Stimulated activated CD8-positive, alpha-beta memory T cell treated with anti-CD3 and anti-CD28 coated beads, Interleukin-12 subunit alpha, Interleukin-12 subunit beta, amount 100 ng/mL, for 24 hours (primary cell): ENCODE measurements around the gene SMURF2.
"Not testable (repeated sequence)": the region's sequence is repeated elsewhere in the genome, so short reads cannot be mapped to it uniquely, and the experiment has no call there.

Experiments
- DNase-seq: peaks from one replicate; pipeline ENCODE4 v3.0.0-alpha.2; 2020; ENCODE audit errors: extremely low read depth

The SMURF2 gene

GRCh38 chr17:64598672-64599071 is 63.4 kb downstream of the SMURF2 start:
- no peak for DNase-seq

DNA sequence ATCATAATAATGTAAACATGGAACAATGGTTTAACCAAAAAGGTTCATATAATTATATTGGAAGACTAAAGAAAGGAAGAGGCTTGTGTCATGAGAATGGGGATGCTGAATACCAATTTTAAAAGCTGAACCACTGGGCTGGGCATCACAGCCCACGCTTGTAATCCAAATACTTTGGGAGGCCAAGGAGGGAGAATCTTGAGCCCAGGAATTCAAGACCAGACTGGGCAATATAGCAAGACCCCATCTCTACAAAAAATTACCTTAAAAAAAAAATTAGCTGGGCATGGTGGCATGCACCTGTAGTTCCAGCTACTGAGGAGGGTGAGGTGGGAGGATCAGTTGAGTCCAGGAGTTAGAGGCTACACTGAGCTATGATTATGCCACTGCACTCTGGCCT is 65.1 kb downstream of the SMURF2 start:
- DNase-seq = no peak

- no peak for DNase-seq
Measured at GRCh38 chr17:64596439-64596838, 65.7 kb downstream of the SMURF2 start.

- no peak for DNase-seq
Measured at GRCh38 chr17:64591944-64592343, 70.2 kb downstream of the SMURF2 start.

DNA sequence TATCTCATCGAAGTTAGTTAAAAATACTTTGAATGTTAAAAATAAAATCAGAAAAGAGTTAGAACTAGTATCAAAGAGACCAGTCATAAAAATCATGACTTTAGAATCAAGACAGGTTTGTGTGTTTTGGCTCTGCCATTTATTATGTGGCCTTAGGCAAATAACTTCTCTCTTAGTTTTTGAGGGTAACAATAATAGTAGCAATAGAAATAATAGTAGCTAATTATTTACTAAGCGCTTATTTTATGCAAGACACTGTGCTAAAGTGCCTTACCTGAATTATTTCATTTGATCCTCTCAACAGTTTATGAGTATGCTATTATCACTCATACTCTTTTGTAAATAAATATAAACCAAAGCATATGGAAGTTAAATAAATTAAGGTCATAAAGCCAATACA is 77.0 kb downstream of the SMURF2 start:
- DNase-seq = no peak

GRCh38 chr17:64583038-64583437 is 79.1 kb downstream of the SMURF2 start:
- DNase-seq = no peak

- DNase-seq = no peak
Measured at GRCh38 chr17:64580384-64581315, 81.5 kb downstream of the SMURF2 start.

- DNase-seq = no peak
Measured at GRCh38 chr17:64579917-64580316, 82.2 kb downstream of the SMURF2 start.

DNA sequence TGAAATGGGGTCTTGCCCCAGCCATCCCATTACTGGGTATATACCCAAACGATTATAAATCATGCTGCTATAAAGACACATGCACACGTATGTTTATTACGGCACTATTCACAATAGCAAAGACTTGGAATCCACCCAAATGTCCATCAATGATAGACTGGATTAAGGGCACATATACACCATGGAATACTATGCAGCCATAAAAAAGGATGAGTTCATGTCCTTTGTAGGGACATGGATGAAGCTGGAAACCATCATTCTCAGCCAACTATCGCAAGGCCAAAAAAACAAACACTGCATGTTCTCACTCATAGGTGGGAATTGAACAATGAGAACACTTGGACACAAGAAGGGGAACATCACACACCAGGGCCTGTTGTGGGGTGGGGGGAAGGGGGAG is 85.1 kb downstream of the SMURF2 start:
- not testable (repeated sequence) for DNase-seq

DNA sequence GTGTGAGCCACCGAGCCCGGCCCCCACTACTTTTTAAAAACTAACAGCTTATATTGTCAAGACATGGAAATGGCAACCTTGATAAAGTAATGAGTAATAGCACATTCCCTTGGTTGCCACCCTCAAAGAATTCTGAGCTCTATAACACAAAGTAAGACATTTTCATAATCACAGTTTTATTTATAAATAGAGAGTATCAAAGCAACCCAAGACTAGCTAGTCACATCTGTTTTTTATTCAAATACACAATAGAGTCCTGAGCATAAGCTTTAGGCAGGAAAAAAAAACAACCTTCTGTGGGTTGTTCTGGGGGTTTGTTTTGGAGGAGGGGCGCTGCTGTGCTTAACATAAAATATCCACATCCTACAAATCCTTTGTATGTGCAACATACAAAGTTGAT is 86.7 kb downstream of the SMURF2 start:
- DNase-seq = no peak

DNA sequence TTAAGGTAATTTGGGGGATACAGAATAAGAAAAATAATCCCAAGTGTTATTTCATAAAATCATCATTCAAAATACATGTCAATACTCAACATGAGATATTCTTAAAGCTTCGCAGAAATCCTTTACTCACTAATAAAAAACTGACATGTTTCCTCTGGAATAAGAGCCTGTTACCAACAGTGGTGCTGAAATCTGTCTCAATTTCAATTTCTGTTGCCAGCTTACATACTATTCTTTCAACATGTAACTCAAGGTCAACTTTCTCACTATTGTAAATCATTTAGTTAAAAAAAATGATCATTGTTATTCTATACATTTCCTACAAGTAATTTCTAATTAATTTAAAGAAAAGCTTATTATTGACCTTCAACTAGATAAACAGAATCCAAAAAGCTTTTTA is 87.5 kb downstream of the SMURF2 start:
- DNase-seq = no peak

GRCh38 chr17:64573214-64573613 is 88.9 kb downstream of the SMURF2 start:
- no peak for DNase-seq

- DNase-seq = no peak
Measured at GRCh38 chr17:64572682-64573154, 89.4 kb downstream of the SMURF2 start.

DNA sequence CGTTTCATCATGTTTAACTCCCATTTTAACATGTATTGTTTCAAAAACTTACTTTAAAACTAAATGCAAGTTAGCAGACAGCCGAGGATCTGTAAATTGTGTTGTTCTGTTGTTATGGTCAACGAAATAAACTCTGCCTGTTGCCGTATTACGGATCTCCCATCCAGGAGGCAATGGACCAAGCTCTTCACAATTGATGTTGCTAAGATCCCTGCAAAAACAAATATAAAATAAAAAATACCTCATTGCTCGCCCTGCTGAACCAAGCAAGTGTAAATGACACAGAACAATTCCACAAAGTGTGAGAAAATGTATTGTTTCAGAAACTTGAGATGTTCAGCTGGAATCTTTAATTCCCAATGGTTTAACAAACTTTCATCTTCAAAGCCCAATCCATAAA is 90.4 kb downstream of the SMURF2 start:
- DNase-seq = no peak

- DNase-seq = no peak
Measured at GRCh38 chr17:64565563-64565962, 96.5 kb downstream of the SMURF2 start.

GRCh38 chr17:64564098-64564497 is 98.0 kb downstream of the SMURF2 start:
- no peak for DNase-seq

GRCh38 chr17:64555281-64555680 is 106.8 kb downstream of the SMURF2 start:
- no peak for DNase-seq

GRCh38 chr17:64554028-64554637 is 108.0 kb downstream of the SMURF2 start:
- DNase-seq = no peak

DNA sequence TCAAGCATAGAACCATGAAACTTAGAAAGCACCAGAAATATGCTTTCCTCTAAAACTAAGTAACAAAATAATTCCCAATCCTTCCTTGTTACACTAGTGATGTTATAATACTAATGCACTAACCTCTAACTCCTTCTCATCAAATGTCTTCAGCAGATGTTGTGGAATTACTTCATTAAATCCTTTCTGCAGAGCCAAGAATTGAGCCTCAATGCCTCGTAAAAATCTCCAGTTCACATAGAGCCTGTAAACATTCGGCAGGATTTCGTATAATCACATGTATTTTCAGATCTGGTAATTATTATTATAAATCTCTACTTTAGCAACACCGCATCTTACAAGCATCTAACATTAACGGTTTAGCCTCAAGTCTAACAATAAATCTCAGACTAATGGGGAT is 110.6 kb downstream of the SMURF2 start:
- no peak for DNase-seq

DNA sequence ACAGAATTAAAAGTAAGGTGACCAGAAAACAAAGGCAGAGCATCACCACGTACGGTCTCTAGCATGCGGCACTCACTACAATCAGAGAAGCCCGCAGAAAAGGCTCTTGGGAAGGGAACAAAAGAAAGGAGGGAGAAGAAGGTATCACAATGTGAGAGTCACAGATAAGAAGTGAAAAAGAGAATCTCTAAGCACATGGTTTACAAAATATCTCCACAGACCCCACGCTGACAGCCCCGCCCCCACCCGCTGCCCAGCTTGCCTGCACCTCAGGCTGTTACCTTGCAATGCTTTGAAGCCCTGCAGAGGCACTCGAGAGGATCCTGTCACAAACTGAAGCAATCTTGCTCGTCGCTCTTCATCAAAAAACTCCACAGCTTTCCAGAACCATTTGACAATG is 114.8 kb downstream of the SMURF2 start:
- DNase-seq = no peak

DNA sequence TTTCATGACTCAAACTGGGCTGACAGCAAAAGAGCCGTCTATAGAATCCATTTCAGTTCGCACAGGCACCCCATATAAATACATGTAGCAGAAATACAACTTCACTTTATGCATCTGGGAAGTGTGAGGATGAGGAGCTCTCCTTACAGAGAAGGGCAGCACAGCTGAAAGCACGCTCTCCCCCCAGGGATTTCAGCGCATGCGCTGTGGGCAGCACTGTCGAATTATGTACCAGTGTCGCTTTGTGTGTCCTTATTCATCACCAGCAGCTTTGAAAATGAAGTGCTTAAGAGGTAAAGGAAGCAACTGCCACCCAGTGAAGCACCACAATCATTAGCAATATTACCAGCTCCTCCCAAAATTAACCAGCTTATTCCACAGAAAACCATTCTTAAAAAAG is 115.4 kb downstream of the SMURF2 start:
- no peak for DNase-seq

DNA sequence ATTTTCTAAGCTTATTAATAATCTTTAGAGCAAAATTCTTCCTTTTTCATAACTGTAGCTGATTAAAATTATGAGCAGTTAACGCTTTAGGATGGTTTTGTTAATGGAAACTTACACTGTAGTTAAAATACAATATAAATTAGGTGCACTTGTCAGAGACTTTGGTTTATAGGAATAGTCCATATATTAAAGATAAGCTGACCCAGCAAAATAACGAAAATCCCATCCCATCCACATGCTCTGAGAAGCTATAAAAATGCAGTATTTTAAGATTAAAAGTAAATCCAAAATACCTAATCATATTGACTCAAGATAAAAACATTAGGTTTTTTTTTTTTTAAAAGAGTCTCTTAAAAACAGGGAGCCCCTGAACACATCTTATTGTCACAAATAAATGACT is 117.4 kb downstream of the SMURF2 start:
- no peak for DNase-seq

DNA sequence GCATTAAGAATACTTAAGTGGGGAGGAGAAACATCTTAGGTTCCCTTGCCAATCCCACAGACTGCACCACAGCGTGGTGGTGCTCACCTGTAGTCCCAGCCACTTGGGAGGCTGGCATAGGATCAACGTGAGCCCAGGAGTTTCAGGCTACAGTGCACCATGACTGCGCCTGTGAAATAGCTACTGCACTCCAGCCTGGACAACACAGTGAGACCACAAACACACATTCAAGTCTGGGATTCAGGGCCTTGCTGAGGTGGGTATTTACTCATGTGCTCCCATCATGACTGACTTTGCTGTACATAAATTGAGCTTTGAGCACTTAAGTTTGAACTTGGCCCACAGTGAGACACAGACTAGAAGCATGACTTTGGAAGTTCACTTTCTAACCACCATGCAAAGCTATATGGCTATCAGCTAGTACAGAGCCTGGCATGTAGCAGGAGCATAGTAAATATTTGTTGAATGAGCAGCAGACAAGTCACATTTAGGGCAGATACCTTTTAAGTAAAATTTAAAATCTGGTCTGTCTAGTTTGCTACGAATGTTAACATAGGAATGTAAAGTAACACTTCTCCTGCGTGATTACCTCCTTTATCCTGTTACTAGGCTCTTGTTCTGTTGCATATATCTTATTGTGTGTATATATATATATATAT is 121.9 kb downstream of the SMURF2 start:
- no peak for DNase-seq
